NCI-H774 (cell line): ENCODE data around the gene OPCML.

Experiments
- DNase-seq: peaks from one replicate; lab custom pipeline; 2025; lab: John Stamatoyannopoulos, UW

OPCML gene

DNA sequence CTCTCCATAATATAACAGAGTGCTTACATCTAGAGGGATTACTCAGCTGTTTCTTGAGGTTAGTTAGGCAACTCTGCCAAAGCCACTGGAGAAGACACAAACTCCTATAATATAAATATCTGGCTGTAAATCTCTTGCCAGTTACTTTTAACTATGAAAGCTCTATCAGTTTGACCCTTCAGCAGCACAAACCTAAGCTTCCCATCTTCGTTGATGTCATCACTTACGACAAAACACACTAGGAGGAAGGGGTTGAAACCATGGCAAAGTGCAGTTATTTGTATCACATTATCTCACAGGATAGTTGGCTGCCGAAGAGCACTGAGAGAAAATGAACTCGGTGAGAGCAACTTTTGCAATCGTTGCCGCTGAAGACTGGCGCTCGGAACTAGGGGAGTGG lies 922.1 kb downstream of the OPCML start:
- DNase-seq: no peak

DNA sequence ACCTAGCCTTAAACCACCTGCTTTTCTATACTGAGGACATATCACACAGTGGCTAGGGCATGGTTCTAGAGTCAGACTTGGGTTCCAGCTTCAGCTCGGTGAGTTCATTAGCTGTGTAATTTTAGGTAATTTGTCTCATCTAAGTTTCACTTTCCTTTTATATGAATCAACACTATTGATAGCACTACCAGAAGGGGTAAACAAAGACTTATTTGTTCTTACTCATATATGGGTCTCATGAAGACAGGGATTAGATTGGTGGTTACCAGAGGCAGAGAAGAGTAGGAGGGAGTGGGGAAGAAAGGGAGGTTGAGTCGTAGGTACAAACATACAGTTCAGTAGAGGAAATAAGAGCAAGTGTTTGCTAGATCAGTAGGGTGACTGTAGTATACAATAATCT lies 924.7 kb downstream of the OPCML start:
- no peak for DNase-seq

DNA sequence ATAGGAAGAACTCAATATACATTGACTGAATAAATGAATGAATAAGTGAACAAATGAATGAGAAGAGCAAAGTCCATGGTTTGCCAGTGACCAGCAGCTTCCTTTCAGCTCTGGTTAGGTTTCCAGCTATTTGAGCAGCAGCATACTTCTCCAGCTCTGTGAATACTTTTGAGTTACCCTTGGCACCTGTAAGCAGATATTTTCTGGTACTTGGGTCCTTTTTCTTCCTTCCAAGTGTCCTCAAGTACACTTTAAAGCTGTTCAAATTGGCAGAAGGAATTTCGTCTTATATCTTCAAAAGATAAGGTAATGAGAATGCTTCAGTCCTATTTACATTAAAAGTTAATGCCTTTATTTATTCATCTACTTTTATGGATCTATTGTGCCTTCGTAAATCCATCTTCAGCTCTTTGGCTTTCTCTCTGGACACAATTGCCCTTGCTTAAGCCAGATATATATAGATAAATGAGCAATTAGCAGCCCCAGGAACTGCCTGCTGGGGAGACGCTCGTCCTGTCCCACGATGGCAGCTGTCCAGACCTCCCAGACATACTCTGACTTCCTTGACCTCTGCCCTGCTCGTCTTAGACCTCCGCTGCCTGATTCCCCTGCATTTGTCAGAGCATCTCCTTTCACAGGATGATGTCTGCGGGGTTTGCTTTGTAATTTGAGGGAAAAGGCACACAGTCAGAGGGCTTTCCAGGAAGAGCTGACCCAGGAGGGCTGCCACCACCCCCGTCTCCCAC lies 926.3 kb downstream of the OPCML start:
- DNase-seq: no peak

DNA sequence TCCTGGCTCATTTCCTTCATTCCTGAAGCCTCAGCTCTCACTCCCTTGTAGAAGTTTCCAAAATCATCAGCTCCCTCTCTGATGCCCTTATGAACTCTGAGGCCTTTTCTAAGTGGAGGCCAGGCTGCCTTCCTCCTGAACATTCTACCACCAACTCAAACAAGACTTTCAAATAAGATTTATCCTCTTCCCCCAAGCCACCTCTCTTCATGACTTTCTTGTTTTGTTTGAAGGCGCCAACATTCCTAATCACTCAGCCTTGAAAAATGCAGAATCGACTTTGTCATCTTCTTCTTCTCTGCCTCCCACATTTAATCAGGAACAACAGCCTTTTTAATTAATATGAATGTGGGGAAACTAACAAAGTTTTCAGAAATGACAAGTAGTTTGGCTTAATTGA lies 927.9 kb downstream of the OPCML start:
- DNase-seq: no peak

DNA sequence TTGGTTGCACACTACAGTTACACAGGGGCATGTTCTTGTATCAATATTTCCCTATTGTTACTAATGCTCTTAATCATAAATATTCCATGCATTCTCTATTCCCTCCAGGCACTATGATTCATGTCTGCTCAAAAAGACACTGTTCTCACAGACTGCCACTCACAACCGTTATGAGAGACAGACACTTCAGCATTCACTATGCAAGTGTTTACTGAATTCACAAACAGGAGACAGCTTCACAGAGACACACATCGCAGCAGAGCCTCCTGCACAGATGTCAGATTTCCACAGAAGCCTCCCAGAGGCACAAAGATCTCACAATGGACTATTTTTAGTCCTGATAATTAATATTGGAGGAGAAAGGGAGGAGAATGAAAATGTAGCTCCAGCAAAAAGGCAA lies 930.4 kb downstream of the OPCML start:
- DNase-seq: no peak

DNA sequence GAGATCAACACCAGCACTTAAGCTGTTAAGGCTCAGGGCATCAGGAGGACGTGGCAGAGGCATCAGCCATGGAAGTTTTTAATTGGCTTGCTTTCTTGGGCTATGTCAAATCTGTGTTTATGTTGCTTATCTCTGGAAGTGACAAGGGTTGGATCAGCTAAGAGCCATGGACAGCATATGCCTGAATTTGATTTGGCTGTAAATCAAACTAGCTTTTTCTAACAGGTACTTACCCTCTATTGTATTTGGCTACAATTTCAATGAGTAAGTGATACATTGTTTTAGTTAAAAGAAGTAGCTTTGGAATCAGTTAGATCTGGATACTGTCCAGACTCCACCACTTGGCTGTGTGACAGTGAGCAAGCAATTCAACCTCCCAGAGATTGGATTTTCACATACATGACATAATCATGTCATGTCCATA lies 936.6 kb downstream of the OPCML start:
- peak; percentile 40 for DNase-seq

DNA sequence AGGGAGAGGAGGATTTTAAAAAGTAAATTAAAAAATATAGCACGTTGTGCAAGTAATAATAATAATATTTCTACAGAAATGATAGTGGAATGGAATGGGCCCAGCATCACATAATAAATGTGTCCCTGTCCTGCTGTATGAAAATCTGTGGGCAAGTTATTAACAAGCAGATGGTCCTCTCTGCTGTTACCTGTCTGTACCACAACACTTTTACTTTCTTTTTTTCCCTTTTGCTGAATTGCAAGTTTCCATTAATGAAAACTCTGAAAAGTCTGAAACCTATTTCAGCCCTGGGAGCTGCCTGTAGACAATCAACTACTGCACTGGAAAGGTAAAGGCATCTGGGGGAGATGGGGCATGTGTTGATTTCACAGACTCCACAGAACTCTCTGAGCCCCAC lies 937.1 kb downstream of the OPCML start:
- no peak for DNase-seq

DNA sequence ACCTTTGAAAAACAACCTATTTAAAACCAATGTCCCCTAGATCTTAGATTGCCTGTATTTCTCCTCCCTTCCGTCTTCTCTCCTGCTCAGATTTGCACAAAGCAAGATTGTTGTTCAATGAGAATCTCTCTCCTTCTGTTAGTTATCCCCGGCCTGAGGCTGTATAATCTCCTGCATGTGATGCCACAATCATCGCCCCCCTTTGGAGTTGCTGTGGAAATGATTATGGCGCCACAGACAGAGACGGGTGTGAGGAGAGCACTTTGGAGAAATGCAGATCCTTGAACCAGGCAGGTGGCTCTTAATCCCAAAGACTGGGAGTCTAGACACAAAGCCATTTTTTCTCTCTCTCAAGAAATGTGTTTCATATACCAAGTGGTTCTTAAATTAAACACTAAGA lies 941.3 kb downstream of the OPCML start:
- no peak for DNase-seq

DNA sequence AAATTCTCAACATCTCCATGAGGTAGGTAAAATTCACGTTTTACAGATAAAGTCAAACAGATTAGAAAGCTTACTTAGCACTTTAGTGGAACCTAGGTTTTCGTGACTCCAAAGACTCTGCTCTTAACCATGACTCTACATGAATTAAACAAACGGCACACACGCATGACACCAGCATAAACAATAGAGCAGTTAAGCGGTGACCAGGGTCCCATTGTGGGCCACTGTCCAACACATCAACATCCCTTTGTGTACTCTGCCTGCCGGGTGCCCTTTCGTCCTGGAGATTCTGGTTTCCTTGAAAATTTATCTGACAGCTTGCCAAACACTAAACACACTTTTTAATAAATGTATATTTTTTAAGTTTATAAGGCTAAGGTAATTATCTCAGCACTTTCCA lies 941.7 kb downstream of the OPCML start:
- DNase-seq: no peak

DNA sequence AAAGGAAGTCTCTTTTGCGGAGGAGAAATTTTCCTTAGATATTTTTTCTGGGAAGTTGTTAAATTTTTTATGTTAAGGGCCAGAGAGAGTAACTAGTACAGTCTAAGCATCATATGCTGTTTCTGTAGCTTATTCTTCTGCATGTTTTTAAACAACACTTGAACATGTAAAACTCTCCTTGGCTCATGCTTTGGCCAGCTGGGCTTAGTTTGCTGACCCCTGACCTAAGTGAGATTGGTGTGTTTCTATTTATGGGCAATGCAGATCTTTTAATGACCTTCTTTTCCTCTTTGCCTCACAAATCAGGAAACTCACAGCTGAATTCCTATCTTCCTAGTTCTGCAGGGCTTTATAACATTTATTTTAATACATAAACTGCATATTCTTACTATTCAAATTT lies 942.5 kb downstream of the OPCML start:
- no peak for DNase-seq

DNA sequence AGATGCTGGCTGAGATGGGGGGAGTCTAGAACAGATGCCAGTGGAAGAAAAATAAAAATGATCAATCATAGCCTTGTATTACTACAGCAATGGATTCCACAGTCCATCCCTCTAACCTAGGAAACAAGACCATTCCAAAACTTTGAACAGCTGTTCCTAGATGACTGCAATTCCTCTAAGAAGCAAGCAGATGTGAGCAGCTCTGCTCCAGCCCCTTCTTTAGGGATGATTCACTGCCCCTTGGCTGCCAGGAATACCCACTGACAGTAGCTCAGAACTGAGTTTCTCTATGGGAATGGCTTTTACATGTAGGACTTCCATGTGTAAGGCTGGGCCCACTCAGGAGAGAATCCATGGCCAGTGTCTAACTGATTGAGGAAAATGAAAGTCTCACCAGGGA lies 943.9 kb downstream of the OPCML start:
- DNase-seq: no peak

DNA sequence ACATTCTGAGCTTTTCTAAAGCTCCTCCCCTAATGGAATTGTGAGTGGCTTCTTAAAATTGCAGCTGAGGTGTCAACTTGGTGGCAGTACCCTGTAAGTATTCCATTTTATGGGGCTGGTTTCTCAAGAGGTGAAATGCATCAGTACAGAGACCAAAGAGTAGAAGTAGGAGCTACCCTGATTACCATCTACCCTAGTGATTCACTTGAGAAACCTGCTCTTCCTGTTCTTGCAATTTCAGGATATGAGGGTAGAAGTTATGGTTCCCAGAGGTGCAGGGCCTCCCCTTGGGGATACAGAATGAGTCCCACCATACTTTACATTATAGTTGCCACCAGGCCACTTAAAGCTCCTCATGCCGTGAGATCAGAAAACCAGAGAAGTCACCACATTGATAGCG lies 944.6 kb downstream of the OPCML start:
- no peak for DNase-seq

DNA sequence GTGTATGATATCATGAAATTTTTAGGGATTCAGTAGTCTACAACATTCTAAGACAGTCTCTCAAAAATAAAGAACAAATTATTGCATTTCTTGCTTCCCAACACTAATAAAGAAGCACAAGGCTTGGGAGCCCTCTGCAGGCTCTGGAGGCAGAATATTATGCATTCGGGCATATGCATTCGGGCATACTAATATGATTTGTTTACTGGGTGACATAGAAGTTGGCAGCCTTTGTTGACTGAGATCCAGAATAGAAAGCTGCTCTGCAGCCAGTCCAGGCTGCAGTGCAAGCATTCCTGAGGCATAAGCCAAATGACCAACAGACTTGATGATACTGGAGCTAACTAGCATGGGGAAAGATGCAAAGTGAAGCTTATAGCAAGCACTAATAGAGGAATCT lies 945.5 kb downstream of the OPCML start:
- no peak for DNase-seq

DNA sequence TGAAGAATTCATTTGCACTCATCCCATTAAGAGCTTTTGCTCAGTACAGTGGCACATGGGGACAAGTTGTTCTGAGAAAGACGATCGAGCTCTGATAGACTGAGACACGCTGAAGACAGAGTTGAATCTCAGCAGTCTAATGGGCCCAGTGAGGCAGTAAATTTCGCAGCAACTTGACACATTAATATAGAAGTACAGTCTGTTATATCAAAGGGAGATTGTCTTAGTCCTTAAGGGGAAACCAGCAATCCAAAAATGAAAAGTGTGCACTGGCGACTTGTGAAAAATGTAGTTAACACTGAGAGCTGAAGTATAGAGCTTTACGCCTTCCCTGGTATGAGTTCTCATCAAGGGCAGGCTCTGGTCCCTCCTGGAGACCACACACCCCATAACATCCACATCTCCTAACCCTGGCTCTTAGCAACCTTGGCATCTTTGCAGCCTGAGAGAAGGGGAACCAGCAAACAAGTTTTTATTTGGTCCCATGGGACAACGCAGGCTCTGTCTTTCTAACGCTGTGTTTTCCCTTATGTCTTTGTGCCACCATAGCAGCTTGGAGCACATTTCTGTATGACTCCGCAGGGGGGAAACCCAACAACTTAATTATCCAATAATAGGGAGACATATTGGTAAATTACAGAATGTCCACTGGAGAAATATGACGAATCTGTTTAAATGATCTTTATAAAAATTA lies 952.5 kb downstream of the OPCML start:
- DNase-seq: no peak

DNA sequence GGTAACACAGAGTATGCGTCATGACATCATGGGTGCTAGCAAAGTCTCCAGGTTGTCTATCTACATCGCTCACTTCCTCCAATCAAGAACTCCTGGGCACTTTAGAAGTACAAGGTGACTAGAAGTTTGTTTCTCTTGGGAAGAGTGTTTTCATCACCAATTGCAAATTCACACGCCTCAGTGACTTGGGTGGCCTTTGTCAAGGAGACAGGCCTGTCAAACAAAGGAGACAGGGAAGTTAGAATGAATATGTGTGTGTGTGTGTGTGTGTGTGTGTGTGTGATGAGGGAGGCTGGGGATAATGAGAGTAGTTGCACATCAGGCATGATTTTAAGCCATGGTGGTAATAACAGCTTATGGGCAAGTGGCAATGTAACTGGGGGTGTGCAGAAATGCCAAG lies 953.2 kb downstream of the OPCML start:
- no peak for DNase-seq

DNA sequence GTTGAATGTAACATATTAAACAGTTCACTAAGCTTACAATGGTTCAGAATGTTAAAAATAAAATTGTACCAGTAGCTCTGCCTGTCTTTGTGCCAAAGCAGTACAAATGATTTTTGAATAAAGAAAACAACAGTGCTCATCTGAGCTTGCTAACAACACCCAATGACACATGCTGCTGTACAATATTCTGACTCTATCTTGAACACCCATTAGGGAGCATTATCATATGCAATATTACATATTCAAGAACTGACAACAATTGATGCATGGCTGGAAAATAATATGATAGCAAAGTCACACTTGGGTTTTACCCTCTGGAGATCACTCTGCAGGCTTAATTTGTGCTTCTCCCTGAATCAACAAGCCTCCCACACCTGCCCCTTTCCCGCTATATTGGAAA lies 953.7 kb downstream of the OPCML start:
- DNase-seq: no peak

DNA sequence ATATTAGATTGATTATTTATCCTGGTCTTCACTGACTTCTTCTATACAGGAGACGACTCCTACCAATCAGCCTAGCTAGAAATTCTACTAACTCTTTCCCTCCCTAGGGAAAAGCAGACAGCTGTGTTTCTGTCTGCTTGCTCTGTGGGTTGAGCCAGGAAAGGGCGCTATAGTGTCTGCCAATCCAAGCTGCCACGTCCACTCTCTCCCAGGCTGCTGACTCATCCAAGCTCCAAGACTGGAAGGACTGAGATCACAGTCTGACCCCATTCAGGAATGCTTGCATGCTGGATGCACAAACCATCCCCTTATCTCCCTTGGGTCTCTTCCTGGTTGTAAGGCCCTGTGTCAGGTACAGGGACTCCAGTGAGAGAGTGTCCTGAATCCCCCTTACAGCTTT lies 955.6 kb downstream of the OPCML start:
- DNase-seq: no peak

DNA sequence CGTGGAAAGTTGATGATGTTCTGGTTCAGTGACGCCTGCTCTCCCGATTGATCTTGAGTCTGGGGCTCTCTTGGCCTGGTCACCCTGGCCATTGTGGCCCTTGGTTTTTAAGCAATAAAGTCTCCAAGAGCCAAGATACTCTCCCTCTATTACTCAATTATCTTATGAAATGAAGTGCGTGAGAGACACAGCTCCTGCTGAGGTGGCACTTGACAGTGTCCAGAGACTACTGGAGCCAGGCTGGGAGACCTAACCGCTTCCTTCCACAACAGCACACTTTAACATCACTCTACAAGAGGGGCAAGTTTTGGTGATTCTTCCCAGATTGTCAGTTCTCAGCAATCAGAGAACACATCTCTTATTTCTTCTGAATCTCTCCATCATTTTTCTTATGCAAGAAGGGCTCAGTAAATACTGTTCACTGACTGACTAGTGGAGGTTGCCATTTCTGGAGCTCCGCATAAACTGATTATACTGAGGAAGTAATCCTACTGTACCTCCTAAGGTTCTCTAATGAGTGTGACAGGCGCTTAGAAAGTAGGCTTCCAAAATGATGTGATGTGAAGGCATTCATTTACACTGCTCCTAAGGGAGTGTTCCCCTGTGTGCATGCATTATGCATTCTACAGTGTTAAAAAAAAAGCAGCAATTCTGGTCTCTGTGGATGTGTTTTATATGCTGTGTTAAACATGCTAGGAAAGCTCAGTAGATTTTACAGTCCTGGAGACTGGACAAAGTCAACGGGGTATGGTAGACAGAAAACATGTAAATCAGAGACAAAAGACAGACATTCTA lies 968.0 kb downstream of the OPCML start:
- DNase-seq: no peak

DNA sequence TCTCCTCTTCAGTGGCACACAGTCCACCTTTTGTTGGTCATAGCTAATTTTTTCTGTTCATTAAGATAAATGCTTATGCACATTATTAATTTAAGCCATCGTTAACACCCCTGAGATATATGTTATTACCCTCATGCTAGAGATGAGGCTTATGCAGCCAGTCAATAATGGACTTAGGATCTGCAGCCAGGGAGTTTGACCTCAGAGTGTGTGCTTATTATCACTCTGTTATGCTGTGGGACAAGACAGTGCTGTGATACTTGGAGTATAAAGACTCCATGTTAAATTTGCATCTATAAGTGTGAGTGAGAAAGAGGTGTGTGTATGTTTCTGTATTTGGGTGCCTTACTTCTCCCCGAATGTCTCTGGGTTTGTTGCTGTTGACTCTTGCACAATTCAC lies 969.3 kb downstream of the OPCML start:
- no peak for DNase-seq

DNA sequence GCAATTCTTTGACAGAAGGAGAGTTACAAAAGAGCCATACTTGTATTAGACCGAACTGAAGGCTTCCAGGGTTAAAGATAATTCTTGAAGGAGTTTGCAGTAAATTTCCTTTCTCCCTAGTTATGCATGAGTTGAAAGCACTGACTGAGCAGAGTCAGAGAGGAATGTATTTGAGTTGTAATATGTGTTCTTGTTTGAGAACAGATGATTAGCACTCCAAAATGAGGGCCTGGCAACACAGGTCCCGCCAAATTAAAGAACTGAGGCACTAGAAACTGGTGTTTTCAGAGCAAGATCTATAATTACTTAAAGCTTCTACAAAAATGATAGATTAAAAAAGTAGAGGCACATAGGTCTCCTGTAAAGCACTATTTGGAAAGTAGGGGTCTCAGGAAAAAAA lies 970.4 kb downstream of the OPCML start:
- DNase-seq: no peak

DNA sequence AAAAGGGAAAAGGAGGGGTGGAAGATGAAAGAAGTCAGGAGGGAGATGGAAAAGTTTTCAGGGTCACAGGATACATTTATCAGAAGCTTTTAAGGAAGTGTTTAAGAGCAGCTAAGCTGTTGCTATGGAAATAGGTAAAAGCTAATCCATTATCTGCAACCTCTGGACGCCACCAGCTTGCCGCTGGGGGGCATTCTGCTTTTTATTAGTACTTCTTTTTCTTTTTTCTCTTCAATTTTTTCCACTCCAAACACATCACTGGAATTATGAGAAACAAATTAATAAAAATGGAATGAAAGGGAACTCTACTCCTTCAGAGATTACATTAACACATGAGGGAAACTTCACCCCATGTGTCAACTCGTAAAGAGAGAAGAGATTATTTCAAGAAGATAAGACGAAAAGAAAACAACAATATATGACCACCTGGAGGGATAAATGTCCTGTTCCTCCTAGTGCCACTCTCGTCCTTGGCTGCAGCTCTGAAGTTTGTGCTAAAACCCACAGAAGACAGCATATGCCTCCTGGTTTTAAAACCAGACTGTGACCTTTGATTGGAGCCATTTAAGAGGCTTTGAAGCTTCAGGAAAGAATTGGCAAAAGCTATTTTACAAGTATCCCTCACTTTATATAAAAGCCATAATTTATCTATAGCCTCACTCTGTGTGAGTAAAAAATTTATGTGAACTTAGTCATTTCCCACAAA lies 972.8 kb downstream of the OPCML start:
- DNase-seq: no peak

DNA sequence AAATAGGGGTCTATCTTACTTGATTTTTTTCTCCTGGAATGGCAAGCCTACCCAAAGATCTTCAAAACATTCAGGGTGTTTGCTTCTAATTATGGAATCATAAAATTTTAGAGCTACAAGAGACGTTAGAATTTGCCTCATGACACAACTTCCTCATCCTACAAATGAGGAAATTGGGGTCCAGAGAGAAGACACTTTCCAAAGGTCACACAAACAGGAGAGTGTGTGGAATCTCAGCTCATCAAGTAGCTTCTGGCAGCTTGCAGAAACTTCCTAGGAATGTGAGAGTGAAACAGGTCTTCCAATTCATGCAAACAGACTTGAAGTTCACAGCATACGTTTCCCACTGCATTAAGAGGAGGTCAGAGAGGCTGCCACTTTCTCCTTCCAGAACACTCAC lies 976.0 kb downstream of the OPCML start:
- DNase-seq: no peak

DNA sequence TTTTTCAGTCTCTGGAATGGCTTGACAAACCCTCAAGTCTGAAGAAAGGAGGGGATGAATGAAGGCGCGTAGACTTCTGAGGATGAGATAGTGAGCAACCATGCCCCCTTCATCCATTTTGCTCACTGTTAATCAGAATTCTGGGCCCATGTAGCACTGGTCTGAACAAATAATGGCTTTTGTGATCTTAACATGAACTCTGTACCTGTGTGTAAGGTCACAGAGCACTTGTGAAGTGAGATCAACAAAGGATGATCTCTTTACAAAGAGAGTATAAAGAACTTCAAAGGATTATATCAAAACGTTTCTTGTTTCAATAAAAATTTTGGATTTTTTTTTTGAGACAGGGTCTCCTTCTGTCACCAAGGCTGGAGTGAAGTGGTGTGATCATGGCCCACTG lies 976.7 kb downstream of the OPCML start:
- no peak for DNase-seq
